GM18519 (cell line): ENCODE data around the gene MYEOV.

Experiments used
- ATAC-seq: cut with Tn5 transposase; IDR thresholded peaks from one replicate; pipeline ENCODE4 v1.9.1; 2021; ENCODE audit warnings: mild to moderate bottlenecking, moderate library complexity; ENCODE audit not compliant: unreplicated experiment, low FRiP score

Gene MYEOV

DNA sequence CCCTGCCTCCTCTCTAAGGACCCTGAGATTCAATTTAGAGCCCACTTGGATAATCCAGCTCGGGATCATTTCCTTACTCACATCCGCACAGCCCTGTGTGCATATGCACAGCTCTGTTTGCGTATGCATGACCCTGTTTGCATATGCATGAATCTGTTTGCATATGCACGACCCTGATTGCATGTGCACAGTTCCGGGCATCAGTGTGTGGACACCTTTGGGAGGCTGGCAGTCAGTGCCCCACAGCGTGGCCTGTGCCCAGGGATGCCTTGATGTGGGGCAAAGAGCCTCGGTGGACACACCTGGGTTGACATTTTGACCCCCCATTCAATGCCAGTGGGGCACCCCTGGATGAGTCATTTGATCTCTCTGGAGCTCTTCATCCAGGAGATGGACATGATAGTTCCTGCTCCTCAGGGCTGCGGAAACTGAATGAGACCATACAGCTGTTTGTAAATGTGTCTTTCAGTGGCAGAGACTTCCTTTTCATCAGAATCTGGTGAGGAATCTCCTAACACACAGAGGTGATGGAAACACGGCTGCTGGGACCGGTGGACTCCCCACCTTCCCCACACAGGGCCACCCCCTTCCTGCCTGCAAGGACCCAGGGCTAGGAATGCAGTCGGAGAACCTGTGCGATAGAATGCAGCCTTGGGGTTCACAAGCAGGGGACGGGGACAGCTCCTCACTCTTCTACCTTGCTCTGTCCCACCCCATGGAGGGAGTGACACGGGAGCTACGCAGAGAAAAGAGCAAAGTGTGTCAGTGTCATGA is 41.2 kb downstream of the MYEOV start:
- no peak for ATAC-seq

DNA sequence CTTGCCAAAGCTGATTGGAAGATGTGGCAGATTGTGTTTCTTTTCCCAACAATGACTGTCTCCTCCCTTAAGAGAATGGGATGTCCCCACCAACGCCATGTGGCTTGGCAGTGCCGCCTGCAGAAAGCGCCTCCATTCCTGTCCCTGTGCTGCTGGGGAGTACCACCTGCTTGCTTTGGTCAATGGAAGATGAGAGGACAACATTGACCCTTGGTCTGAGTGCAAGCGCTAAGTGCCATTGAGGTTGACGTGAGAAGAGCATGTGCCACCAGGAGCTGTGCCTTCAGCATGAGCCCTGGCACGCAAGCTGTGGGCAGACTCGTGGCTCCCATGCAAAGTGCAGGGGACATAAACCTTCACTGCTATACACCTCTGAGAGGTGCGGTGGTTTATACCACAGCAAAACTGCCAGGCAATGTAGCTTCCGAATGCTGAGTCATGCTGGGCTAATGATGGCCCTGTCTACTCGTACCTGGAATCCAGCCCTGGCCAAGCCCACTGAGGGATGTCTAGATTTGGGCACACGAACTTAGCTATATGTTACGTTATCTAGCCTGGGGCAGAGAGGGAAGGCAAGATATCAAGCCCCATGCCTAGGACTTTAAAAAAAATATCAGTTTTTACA is 41.9 kb downstream of the MYEOV start:
- no peak for ATAC-seq

DNA sequence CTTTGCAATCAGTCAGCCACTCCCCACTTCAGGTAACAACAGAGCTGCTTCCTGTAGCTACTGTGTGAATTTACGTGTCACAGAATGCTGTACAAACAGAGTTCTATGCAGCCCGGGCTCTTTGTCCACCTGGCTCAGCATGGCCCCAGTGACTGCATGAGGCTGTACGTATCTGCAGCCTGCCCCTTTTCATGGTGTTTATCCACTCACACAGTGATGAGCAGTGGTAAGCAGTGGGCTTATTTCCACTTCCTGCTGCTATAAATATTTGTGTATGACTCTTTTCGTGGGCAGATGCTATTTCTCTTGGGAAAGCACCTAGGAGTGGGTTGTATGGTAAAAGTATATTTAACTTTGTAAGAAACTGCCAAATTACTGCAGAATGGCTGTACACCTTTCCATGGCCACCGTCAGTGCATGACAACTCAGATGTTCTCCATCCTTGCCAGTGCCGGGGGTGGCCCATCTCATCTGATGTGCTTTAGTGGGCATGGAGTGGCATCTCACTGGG is 43.3 kb downstream of the MYEOV start:
- ATAC-seq: no peak

DNA sequence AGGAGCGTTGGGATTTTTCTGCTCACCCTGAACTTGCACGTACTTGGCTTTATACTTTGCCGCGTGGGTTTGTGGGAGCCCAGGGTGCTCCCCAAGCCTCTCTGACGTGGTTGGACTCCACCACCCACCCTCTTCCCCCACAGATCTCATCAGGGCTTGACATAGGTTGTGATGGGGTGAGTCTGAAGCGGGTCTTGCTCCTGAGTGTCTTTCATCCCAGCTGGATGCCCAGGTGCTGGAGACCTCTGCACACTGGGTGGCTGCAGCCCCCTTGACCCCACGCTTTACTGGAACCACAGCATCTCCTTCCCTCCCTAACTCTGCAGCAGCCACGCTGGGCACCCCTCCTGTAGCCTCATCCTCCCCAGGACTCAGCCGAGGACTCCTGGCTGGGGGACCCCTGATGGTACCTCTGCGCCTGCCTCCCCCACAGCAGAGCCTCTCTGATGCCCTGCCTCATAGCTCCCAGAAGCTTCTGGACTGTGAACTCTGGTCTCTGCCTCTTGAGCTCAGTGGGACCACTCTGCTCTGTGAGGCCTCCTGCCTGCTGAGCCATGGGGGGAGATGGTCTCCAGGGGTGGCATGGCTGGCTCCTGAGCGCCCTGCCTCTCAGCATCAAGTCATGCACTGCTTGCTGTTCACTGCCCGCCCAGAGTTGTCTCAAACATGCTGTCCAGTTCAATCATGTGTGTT is 45.2 kb downstream of the MYEOV start:
- ATAC-seq: no peak

DNA sequence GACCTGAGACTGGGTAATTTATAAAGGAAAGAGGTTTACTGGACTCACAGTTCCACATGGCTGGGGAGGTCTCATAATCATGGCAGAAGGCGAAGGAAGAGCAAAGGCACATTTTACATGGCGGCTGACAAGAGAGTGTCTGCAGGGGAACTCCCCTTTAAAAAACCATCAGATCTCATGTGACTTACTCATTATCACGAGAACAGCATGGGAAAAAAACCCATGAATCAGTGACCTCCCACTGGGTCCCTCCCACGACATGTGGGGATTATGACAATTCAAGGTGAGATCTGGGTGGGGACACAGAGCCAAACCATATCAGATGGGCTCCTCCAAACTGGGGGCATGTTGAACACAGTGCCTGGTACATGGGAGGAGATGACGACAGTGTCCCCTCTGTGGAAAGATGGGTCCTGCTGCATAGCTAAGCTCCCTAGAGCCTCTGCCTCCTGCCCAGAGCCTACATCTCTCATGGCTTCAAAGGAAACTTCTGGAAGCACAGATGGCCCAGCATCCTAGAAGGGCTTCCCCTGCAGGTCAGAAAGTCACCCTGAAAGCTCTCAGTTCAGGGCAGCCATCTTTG is 46.1 kb downstream of the MYEOV start:
- ATAC-seq: no peak

DNA sequence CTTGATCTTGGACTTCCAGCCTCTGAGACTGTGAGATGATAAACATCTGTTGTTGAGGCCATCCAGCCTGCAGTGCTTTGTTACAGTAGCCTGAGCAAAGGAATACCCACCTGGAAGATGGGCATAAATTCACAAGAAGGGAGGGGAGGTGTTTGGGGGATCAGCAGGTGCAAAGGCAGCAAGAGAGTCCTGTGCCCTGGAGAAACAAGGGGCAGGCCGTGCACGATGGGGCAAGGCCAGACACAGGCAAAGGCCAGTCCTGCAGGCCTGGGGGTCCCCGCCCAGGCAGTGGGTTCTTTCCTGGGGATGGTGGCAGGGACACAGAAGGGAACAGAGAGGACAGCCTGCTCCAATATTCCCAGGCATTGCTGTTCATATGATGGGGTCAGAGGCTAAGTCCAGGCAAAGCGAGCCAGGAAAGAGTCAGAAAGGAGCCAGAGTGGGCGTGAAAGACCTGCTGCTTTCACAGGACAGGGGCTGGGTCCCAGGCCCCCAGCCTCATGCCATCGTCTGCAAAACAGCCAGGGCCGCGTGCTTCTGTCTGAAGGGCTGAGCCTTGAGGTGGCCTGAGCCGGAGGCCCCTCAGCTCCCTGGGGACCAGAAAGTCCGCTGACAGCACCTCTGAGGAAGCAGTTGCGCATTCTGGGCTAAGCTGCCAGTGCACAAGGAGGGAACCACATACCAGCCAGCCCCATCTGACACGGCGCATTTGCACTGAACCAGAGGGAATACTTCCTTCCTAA is 48.8 kb downstream of the MYEOV start:
- no peak for ATAC-seq

DNA sequence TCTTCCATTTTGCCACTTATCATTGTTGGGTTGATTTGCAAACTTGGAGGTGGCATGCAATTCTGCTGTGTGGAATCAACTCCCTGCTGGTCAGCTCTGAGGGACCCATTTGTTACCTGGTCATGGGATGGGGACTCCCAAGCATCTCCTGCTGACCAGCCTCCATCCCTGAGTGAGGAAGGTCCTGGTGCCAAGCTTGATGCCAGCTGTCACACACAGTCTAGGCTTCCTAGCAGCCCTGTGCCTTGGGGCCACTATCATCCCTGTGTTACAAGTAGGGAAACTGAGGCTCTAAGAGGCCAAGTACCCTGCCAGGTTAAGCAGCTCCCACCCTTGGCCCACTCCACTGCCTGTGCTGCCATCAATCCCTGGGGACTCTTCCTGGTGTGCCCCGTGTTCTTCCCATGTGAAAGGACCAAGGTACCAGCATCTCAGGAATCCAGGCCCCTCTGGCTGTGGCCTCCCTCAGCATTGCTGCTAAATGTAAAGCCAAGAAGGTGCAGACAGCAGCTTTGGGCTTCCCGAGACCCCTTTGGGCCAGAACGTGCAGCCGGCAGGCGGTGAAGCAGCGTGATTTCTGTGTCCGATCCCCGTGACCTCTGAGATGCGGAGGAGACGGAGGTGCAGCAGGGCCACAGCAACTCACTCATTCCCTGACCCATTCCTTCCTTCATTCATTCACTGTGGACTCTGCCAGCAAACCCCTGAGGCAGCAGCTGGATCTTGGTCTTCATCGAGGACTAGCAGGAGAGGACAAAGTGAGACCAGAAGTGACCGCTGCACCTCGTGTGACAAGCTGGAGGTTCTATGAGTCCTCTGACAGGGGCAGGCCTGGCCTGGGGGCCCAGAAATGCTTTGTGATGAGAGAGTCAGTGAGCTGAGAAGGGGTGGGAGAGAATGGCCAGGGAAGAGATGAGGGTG is 49.7 kb downstream of the MYEOV start:
- ATAC-seq: no peak

DNA sequence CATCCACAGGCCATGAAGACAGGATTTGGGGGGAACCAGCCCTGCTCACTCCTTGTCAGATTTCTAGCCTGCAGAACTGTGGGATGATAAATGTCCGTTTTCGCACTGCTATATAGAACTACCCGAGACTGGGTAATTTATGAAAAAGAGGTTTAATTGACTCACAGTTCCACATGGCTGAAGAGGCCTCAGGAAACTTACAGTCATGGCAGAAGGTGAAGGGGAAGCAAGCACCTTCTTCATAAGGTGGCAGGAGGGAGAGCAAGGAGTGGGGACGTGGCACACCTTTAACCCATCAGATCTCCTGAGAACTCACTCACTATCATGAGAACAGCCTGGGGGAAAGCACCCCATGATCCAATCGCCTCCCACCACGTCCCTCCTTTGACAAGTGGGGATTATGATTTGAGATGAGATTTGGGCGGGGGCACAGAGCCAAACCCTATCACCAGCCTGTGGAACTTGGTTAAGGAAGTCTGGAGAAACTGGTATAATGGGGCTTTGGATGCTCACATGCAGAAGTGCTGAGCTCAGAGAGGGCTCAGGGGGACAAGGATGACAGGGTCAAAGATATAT is 50.7 kb downstream of the MYEOV start:
- no peak for ATAC-seq
